ENCODE data around the gene SMAP1. TPM values are rescaled to one million over a fixed set of nuclear protein-coding genes. Genes with fewer than 3 reads are reported as not detected.
A peak's percentile ranks its signal among the peaks of the same experiment; 100 is the strongest.

The SMAP1 gene
- total and polyA plus RNA-seq, 8 donors = 26.2 to 30.6 (median 26.9) TPM

GRCh38 chr6:70838907-70839285 is 171.2 kb downstream of the SMAP1 start:
- no peak for ATAC-seq
- Histone ChIP-seq H3K4me1 (no peaks in the 10 kb centered on the region), H3K27ac (no peak overlapping the region), H3K36me3 (no peaks in the 10 kb centered on the region), H3K27me3 (no peaks in the 10 kb centered on the region), H3K9me3 (no peaks in the 10 kb centered on the region), H3K4me3 (no peak overlapping the region)
- intact Hi-C loops (cut with DNase I) = no loop called here
- TF ChIP-seq, protein P1, sequence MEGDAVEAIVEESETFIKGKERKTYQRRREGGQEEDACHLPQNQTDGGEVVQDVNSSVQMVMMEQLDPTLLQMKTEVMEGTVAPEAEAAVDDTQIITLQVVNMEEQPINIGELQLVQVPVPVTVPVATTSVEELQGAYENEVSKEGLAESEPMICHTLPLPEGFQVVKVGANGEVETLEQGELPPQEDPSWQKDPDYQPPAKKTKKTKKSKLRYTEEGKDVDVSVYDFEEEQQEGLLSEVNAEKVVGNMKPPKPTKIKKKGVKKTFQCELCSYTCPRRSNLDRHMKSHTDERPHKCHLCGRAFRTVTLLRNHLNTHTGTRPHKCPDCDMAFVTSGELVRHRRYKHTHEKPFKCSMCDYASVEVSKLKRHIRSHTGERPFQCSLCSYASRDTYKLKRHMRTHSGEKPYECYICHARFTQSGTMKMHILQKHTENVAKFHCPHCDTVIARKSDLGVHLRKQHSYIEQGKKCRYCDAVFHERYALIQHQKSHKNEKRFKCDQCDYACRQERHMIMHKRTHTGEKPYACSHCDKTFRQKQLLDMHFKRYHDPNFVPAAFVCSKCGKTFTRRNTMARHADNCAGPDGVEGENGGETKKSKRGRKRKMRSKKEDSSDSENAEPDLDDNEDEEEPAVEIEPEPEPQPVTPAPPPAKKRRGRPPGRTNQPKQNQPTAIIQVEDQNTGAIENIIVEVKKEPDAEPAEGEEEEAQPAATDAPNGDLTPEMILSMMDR (IDR thresholded peaks at IDR 0.05) = no peak
- no peak for DNase-seq

- H3K4me3 ChIP-seq = no peak overlapping the region
- no peak for DNase-seq
- intact Hi-C loops (cut with DNase I) = no loop called here
- TF ChIP-seq, protein P1 (IDR thresholded peaks at IDR 0.05) = no peak
- H3K27ac ChIP-seq = no peak overlapping the region
- ATAC-seq = no peak
- no peaks in the 10 kb centered on the region for H3K4me1 ChIP-seq
- no peaks in the 10 kb centered on the region for H3K9me3 ChIP-seq
- H3K36me3 ChIP-seq = no peaks in the 10 kb centered on the region
- no peaks in the 10 kb centered on the region for H3K27me3 ChIP-seq
Measured at GRCh38 chr6:70839286-70840266, 171.9 kb downstream of the SMAP1 start.

DNA sequence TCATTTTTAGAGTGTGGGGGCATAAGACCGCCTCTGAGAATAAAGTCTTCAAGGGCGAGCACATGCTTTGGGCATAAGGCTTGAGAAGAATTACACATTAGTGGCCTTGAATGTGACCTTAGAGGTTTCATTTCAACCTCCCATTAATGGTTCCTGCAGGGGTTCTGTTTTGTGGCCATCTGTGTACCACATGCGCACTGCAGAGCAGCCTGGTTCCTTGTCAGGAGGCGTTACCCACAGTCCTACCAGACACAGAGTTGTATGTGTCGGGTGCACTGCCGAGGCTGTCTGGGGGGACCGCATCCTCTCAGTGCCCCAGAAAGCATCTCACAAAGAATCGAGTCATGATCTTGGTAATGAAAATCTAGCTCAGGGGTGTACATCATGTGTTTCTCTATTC is 173.4 kb downstream of the SMAP1 start:
- no peak overlapping the region for H3K4me3 ChIP-seq
- DNase-seq (no peak), ATAC-seq (no peak)
- H3K9me3 ChIP-seq = no peaks in the 10 kb centered on the region
- no peak overlapping the region for H3K27ac ChIP-seq
- no peaks in the 10 kb centered on the region for H3K27me3 ChIP-seq
- H3K36me3 ChIP-seq = peaks cover 0 to 2% of the 10 kb centered on the region in 2 donors
- TF ChIP-seq, protein P1 (IDR thresholded peaks at IDR 0.05) = no peak
- H3K4me1 ChIP-seq = no peaks in the 10 kb centered on the region
- intact Hi-C loops (cut with DNase I) = no loop called here

DNA sequence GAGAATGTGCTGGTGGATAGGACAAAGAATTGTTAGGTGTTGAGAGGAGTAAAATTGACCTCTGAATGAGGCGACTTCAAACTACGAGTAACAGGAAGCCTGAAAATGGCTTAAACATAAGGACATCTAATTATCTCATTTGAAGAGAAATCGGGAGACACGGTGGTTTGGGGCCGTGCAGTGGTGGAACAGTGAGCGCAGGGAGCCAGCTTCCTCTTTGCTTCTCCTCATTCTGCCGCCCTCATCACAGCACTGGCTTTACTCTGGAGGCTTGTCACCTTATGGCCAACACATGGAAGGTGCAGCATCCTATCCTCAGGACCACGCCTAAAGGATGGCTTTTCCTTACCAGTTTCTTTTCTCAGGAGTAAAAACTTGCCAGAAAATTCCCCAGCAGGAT is 174.9 kb downstream of the SMAP1 start:
- Histone ChIP-seq H3K36me3 (peaks cover 0 to 6% of the 10 kb centered on the region in 2 donors), H3K4me1 (no peaks in the 10 kb centered on the region), H3K27ac (no peak overlapping the region), H3K27me3 (no peaks in the 10 kb centered on the region), H3K4me3 (no peak overlapping the region), H3K9me3 (no peaks in the 10 kb centered on the region)
- DNase-seq (peak in 1 of 4 donors; percentile 51), ATAC-seq (no peak)
- intact Hi-C loops (cut with DNase I) = no loop called here
- TF ChIP-seq, protein P1 (IDR thresholded peaks at IDR 0.05) = no peak

- peaks cover 0 to 6% of the 10 kb centered on the region in 2 donors for H3K36me3 ChIP-seq
- no peak overlapping the region for H3K27ac ChIP-seq
- H3K9me3 ChIP-seq = no peaks in the 10 kb centered on the region
- H3K4me1 ChIP-seq = no peaks in the 10 kb centered on the region
- ATAC-seq = no peak
- no peaks in the 10 kb centered on the region for H3K27me3 ChIP-seq
- no peak for DNase-seq
- intact Hi-C loops (cut with DNase I) = no loop called here
- TF ChIP-seq, protein P1 (IDR thresholded peaks at IDR 0.05) = no peak
- no peak overlapping the region for H3K4me3 ChIP-seq
Measured at GRCh38 chr6:70843328-70843918, 175.7 kb downstream of the SMAP1 start.

Measured in left lung (tissue), 10 donors.